Fibroblast of lung (primary cell): Measurements from ENCODE around the gene CTDSPL. TPM values are rescaled to one million over a fixed set of nuclear protein-coding genes. Genes with fewer than 3 reads are reported as not detected.

Experiments
- DNase-seq, 2 donors: peaks; one replicate each; pipeline versions ENCODE4 v3.0.0 to v3.0.0-alpha.2; 2010; ENCODE audit warnings: low read depth in 2 of 2
- H2AFZ ChIP-seq: 2 replicates; pipeline ENCODE4 v1.5.1; 2012; ENCODE audit warnings: low read length, control low read depth, inconsistent platforms
- H3K27ac ChIP-seq: 2 replicates; pipeline ENCODE4 v1.5.1; 2011; ENCODE audit warnings: low read length, control low read depth; ENCODE audit not compliant: insufficient read depth
- H3K27me3 ChIP-seq: 2 replicates; pipeline ENCODE4 v1.5.1; 2011; ENCODE audit warnings: mild to moderate bottlenecking, low read length; ENCODE audit not compliant: control insufficient read depth, insufficient read depth
- H3K36me3 ChIP-seq: 2 replicates; pipeline ENCODE4 v1.5.1; 2011; ENCODE audit warnings: low read length; ENCODE audit not compliant: control insufficient read depth, insufficient read depth
- H3K4me1 ChIP-seq: 2 replicates; pipeline ENCODE4 v1.5.1; 2011; ENCODE audit warnings: low read length; ENCODE audit not compliant: control insufficient read depth, insufficient read depth; ENCODE audit errors: extremely low read depth
- H3K4me2 ChIP-seq: 2 replicates; pipeline ENCODE4 v1.5.1; 2011; ENCODE audit warnings: low read length, control low read depth; ENCODE audit not compliant: insufficient read depth; ENCODE audit errors: extremely low read depth
- H3K4me3 ChIP-seq, 4 experiments: fragments of 200-600 bp in 1 of 4; sonication (generic) in 1 of 4; replicated peaks in 1 of 4; 2 replicates each; pipeline ENCODE4 v1.5.1; 2011 to 2016; ENCODE audit warnings: low read length in 4 of 4, low read depth in 3 of 4, mild to moderate bottlenecking in 3 of 4, control low read depth in 2 of 4, inconsistent platforms in 1 of 4, mixed read lengths in 1 of 4; ENCODE audit not compliant: insufficient read depth in 1 of 4; ENCODE audit errors: control extremely low read depth in 1 of 4
- H3K79me2 ChIP-seq: 2 replicates; pipeline ENCODE4 v1.5.1; 2012; ENCODE audit warnings: mild to moderate bottlenecking, low read length, inconsistent platforms; ENCODE audit not compliant: control insufficient read depth, insufficient read depth
- H3K9ac ChIP-seq: 2 replicates; pipeline ENCODE4 v1.5.1; 2011; ENCODE audit warnings: mild to moderate bottlenecking, low read length, control low read depth; ENCODE audit not compliant: insufficient read depth
- H3K9me3 ChIP-seq: 2 replicates; pipeline ENCODE4 v1.5.1; 2012; ENCODE audit warnings: low read depth, low read length; ENCODE audit not compliant: control insufficient read depth, insufficient read depth
- H4K20me1 ChIP-seq: 2 replicates; pipeline ENCODE4 v1.5.1; 2011; ENCODE audit warnings: low read length; ENCODE audit not compliant: control insufficient read depth, insufficient read depth; ENCODE audit errors: extremely low read depth
- CTCF ChIP-seq, 2 donors: IDR thresholded peaks in 1 of 2; conservative IDR thresholded peaks in 1 of 2; 1 replicate in 1 of 2; 2 replicates in 1 of 2; pipeline ENCODE4 v1.5.1; 2011 to 2012; ENCODE audit warnings: low read length in 2 of 2, control low read depth in 1 of 2, inconsistent platforms in 1 of 2, low read depth in 1 of 2, mild to moderate bottlenecking in 1 of 2
- EZH2 ChIP-seq: IDR thresholded peaks from 2 replicates; pipeline ENCODE4 v1.5.1; 2012; ENCODE audit warnings: low read length, control low read depth, mild to moderate bottlenecking; ENCODE audit errors: missing control alignments
- polyA plus RNA-seq, 2 donors: library from polyadenylated mRNA; depleted of rRNA in 1 of 2; stranded (reverse) in 1 of 2; unstranded in 1 of 2; fragments of >200 nt; gene quantifications; 2 replicates each; pipeline ENCODE4 v1.2.1, GENCODE V29; 2011 to 2012; ENCODE audit warnings: missing spikeins in 1 of 2
- total RNA-seq: library from RNA; depleted of rRNA; stranded (reverse); fragments of >200 nt; gene quantifications from 2 replicates; pipeline ENCODE4 v1.2.1, GENCODE V29; 2014

The CTDSPL gene
- total and polyA plus RNA-seq, 2 donors (not counting 1 experiment from before 2014, with no cell fraction given): 34.0 to 51.5 TPM

DNA sequence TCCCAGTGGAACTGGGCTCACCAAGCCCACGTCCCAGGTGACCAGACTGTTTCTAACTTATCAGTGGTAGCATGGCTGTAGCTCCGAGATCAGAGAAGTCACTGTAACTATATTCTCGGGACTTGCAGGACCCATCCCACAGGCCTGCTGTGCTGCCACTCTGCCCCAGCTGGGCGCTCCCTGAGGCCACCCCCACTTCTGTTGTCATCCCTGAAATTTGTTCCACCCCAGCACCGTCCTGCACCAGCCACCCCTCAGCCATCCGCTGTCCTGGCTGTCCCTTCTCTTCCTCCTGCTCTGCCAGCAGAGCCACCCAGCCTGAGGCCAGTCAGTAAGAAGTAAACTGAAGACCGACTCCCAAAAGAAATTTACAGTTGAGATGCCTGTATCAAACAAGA is 95.9 kb downstream of the CTDSPL start:
- DNase-seq: no peak
- H3K27me3 ChIP-seq: no peaks in the 10 kb centered on the region
- H3K36me3 ChIP-seq: peaks cover 1% of the 10 kb centered on the region
- no peak overlapping the region for H3K27ac ChIP-seq
- no peak overlapping the region for H3K9ac ChIP-seq
- TF ChIP-seq EZH2 (no peak), CTCF (conservative IDR thresholded peaks at IDR 0.05 in 1 of 2, IDR thresholded peaks at IDR 0.05 in 1 of 2; ENCODE audit: low read depth in 1 of 2, low read length in 2 of 2) (no peak)
- no peaks in the 10 kb centered on the region for H4K20me1 ChIP-seq
- H2AFZ ChIP-seq: no peak overlapping the region
- no peak overlapping the region for H3K4me2 ChIP-seq
- no peaks in the 10 kb centered on the region for H3K9me3 ChIP-seq
- no peak overlapping the region for H3K4me3 ChIP-seq
- no peaks in the 10 kb centered on the region for H3K4me1 ChIP-seq
- H3K79me2 ChIP-seq: no peaks in the 10 kb centered on the region

DNA sequence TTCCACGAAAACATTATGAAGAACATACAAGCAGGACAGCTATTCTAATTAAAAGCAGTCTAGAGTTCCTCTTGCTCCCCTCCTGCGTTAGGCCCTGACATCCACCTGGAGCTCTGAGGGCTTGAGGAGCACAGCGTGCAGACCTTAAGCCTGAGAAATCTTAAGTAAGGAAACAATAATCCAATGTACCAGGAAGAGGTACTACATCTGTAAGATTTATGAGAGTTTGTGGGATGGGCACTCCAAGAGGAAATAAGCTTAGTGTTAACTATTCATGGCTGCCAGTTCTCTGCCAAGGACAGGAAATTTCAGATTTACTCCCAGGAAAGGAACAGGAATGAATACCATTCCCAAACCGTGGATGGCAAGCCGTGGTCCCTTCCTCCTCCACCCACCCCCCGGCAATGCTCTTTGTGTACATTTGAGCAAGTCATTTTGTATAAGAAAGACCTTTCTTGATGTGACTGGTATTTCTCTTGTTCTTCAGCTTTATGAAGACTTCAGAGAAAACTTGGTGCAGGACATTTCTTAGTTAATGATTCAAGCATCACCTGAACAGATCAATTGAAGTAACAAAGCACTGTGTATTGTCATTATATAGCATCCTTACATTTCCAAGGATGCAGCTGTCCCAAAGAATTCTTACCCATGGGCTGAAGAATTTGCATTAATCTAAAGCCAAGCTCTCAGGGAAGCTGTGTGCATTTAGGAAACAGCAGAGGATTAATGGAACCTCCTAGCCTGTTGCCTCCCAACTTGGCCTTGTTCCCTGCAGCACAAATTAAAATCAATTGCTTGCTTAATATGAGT is 100.1 kb downstream of the CTDSPL start:
- TF ChIP-seq EZH2: no peak
- no peak for TF ChIP-seq CTCF (conservative IDR thresholded peaks at IDR 0.05 in 1 of 2, IDR thresholded peaks at IDR 0.05 in 1 of 2; ENCODE audit: low read depth in 1 of 2, low read length in 2 of 2)
- H3K79me2 ChIP-seq: no peaks in the 10 kb centered on the region
- H4K20me1 ChIP-seq: no peaks in the 10 kb centered on the region
- H2AFZ ChIP-seq: no peak overlapping the region
- no peak overlapping the region for H3K27ac ChIP-seq
- H3K27me3 ChIP-seq: no peaks in the 10 kb centered on the region
- no peaks in the 10 kb centered on the region for H3K36me3 ChIP-seq
- no peak overlapping the region for H3K9ac ChIP-seq
- H3K4me1 ChIP-seq: peaks cover 2% of the 10 kb centered on the region
- H3K9me3 ChIP-seq: no peaks in the 10 kb centered on the region
- no peak overlapping the region for H3K4me2 ChIP-seq
- no peak for DNase-seq
- H3K4me3 ChIP-seq: no peak overlapping the region

- Histone ChIP-seq H4K20me1 (no peaks in the 10 kb centered on the region), H2AFZ (peak overlapping the region; percentile 58), H3K27me3 (no peaks in the 10 kb centered on the region), H3K4me3 (no peak overlapping the region), H3K9ac (no peak overlapping the region), H3K79me2 (no peaks in the 10 kb centered on the region), H3K27ac (peak overlapping the region; percentile 12), H3K36me3 (no peaks in the 10 kb centered on the region), H3K4me2 (no peak overlapping the region), H3K9me3 (no peaks in the 10 kb centered on the region), H3K4me1 (peaks cover 2% of the 10 kb centered on the region)
- TF ChIP-seq CTCF (conservative IDR thresholded peaks at IDR 0.05 in 1 of 2, IDR thresholded peaks at IDR 0.05 in 1 of 2; ENCODE audit: low read depth in 1 of 2, low read length in 2 of 2) (no peak), EZH2 (no peak)
- no peak for DNase-seq
These were observed 101.3 kb downstream of the CTDSPL start for GRCh38 chr3:37963016-37963415.
